ENCODE results near the gene GPR179.

GRCh38 chr17:38342886-38343607 lies 709 bp downstream of the GPR179 start:
- no peak for TF ChIP-seq PKNOX1 (IDR thresholded peaks at IDR 0.05)
- TF ChIP-seq SUZ12 (IDR thresholded peaks at IDR 0.05): no peak
- no peak for TF ChIP-seq FOXM1 (IDR thresholded peaks at IDR 0.05; ENCODE audit: borderline replicate concordance)
- TF ChIP-seq ELF4 (IDR thresholded peaks at IDR 0.05): no peak
- no peak for TF ChIP-seq FOXA1 (IDR thresholded peaks at IDR 0.05)

All from HEK293T (cell line).